ENCODE results near the gene TRIM50.
"Not testable (repeated sequence)": the region's sequence is repeated elsewhere in the genome, so short reads cannot be mapped to it uniquely, and the experiment has no call there.

DNA sequence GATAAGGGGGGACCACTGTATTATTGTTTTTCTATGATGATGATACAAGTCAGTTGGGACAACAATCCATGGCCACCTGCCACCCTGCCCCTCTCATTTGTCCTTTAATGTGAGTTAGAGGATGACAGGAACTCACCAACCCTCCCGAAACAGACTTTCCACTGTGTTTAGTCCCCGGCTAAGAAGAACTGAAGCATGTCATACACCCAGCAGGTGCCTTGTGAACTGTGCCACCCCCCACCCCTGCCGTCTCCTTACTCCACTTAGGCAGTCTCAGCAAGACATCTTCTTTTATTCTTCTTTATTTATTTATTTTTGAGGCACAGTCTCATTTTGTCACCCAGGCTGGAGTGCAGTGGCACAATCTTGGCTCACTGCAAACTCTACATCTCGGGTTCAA lies 60.1 kb downstream of the TRIM50 start:
- TF ChIP-seq, protein P1, sequence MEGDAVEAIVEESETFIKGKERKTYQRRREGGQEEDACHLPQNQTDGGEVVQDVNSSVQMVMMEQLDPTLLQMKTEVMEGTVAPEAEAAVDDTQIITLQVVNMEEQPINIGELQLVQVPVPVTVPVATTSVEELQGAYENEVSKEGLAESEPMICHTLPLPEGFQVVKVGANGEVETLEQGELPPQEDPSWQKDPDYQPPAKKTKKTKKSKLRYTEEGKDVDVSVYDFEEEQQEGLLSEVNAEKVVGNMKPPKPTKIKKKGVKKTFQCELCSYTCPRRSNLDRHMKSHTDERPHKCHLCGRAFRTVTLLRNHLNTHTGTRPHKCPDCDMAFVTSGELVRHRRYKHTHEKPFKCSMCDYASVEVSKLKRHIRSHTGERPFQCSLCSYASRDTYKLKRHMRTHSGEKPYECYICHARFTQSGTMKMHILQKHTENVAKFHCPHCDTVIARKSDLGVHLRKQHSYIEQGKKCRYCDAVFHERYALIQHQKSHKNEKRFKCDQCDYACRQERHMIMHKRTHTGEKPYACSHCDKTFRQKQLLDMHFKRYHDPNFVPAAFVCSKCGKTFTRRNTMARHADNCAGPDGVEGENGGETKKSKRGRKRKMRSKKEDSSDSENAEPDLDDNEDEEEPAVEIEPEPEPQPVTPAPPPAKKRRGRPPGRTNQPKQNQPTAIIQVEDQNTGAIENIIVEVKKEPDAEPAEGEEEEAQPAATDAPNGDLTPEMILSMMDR (IDR thresholded peaks at IDR 0.05) = not testable (repeated sequence)
- TF ChIP-seq POLR2AphosphoS5 (IDR thresholded peaks at IDR 0.05) = not testable (repeated sequence)
